NOMO-1 treated with dmso at 0.1 percent for 144 hours (cell line): ENCODE data around the gene ABHD6.
"Not testable (repeated sequence)": the region's sequence is repeated elsewhere in the genome, so short reads cannot be mapped to it uniquely, and the experiment has no call there.

Experiments used
- DNase-seq: peaks from one replicate; lab custom pipeline; 2025; ENCODE audit not compliant: unreplicated experiment; lab: John Stamatoyannopoulos, UW

The ABHD6 gene

DNA sequence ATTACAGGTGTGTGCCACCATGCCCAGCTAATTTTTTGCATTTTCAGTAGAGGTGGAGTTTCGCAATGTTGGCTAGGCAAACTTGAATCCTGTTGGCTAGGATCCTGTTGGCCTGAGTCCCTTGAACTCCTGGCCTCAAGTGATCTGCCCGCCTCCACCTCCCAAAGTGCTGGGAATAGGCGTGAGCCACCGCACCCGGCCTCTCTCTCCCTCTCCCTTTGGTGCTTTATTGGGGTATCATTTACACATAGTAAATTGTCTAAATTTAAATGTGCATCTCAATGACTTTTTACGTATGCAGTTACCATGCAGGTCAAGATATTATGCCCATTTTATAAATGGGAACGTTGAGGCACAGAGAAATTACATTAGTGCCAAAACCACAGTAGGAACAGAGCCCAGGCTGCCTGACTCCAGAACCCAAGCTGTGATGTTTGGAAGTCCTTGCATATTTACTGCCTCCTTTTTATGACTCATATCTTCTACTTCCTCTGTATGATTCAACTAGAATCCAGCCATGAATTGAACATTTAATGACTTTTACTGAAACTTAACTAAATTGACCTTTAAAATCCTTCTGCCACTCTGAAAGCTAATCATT lies 34.4 kb downstream of the ABHD6 start:
- peak; percentile 58 for DNase-seq

DNA sequence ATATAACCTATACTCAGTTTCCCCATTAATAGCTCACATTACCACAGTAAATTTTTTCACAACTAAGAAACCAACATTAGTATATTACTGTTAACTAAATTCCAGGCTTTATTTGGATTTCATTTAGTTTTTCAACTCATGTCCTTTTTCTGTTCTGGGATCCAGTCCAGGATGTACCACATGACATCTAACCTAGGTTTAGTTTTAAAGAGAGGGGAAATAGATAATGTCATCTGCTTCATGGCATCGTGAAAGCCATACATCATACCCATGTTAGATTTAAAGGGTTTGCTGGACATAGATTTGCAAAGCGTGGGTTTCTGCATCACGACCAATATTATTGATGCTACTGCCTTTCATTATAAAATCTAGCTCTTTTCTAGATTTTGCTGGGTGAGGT lies 35.3 kb downstream of the ABHD6 start:
- no peak for DNase-seq

DNA sequence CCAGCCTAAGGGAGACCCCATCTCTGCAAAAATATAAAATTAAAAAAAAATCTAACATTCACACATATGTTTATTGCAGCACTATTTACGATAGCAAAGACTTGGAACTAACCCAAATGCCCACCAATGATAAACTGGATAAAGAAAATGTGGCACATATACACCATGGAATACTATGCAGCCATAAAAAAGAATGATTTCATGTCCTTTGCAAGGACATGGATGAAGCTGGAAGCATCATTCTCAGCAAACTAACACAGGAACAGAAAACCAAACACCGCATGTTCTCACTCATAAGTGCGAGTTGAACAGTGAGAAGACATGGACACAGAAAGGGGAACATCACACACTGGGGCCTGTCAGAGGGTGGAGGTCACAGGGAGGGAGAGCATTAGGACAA lies 35.8 kb downstream of the ABHD6 start:
- DNase-seq: not testable (repeated sequence)

DNA sequence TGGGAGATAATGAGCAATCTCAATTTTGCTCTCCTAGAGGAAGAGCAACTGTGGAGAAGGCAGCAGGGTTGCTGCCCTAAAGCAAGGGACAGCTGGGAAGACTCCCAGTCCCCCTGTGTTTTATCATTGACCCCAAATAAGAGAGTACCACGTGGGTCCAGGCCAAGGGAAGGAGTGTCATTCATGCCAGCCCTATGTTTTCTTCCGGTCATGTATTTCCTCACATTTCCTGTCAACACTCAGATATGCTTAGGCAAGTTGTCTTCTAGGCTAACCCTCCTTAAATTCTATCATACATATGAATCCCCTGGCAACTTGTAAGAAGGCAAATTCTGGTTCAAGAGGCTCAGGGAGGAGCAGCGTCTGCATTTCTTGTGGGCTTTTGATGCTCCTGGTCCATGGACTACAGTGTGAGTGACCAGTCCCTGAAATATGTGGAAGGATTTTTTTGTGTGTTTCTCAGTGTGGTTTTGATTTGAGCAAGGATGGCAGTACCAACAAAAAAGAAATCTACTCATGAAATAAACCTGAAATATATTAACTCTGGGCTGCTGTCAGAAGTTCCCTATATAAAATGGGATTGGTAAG lies 36.5 kb downstream of the ABHD6 start:
- no peak for DNase-seq

DNA sequence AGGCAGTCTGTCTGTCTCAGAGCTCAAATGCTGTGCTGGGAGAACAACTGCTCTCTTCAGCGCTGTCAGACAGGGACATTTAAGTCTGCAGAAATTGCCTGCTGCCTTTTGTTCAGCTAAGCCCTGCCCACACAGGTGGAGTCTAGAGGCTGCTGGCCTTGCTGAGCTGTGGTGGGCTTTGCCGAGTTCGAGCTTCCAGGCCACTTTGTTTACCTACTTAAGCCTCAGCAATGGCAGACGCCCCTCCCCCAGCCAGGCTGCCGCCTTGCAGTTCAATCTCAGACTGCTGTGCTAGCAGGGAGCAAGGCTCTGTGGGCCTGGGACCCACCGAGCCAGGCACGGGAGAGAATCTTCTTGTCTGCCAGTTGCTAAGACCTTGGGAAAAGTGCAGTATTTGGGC lies 43.5 kb downstream of the ABHD6 start:
- no peak for DNase-seq

DNA sequence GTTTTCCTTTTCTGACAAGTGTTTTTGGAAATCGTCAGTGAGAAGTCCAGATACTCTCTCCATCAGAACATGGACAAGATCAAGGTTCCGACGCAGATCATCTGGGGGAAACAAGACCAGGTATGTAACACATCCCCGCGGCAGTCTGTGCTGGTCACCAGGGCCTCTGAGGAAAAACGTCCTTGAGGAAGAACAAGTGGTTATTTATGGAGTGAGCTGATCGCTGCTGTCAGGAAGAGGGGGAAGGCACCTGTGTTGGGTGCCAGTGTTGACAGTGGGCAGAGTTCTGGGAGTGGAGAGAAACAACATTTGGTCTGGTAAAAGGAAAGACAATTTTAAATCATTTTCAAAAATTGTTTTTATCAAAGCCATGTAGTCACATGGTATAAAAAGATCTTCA lies 47.7 kb downstream of the ABHD6 start:
- no peak for DNase-seq

DNA sequence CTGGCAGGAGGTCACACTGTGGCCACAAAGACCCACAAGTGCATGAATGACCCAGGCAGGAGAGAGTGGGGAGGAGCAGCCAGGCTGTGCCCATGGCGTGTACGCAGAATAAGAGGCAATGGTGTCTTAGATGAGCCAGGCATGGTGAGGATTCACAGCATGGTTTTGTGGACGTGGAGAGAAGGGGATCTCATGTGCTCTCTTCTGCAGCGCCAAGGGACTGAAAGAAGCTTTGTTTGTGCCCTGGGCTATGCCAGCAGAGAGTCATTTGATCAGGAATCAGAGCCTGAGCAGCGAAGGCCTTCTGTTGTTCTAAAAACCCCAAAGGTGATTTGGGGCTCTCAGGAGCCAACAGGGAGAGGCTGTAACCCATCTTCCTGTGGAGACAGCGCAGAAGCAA lies 49.8 kb downstream of the ABHD6 start:
- DNase-seq: no peak

DNA sequence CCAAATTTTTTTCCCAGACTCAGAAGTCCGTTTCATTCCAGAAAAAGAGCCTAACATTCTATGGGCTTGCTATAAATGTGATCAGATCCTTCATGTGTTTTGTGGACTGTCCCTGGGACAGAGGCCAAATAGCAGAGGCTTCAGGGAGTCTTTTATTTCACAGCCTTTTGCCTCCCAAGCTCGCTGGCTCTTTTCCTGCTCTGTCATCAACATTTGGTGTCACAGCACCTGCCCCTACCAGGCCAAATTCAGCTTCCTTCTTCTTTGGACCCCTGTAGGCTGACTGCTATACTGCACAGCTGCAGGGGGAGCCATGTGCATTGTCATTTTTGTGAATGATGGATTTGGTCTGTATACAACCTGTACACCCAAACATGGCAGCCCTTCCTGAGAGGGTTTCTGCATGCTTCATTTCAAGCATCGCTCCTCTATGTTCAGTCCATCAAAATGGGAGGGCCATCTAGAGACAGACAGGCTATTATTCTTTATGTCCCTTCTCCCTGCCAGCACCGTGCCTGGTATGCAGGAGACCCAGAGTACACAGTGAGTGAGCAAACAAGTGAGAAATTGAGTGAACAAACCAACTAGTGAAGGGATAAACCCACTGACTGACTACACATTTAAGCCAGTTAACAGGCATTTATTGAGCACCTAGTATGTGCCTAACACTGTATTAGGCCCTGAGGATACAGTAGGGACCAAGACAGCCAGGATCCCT lies 50.6 kb downstream of the ABHD6 start:
- DNase-seq: no peak

DNA sequence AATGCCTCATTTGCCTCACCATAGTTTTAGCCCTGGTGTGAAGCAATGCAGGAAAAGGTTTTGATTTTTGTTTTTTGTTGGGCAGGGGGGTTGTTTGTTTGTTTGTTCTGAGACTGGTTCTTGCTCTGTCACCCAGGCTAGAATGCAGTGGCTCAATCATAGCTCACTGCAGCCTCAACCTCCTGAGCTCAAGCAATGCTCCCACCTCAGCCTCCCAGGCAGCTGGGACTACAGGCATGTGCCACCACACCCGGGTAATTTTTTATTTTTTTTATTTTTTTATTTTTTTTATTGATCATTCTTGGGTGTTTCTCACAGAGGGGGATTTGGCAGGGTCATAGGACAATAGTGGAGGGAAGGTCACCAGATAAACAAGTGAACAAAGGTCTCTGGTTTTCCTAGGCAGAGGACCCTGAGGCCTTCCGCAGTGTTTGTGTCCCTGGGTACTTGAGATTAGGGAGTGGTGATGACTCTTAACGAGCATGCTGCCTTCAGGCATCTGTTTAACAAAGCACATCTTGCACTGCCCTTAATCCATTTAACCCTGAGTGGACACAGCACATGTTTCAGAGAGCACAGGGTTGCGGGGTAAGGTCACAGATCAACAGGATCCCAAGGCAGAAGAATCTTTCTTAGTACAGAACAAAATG lies 51.5 kb downstream of the ABHD6 start:
- not testable (repeated sequence) for DNase-seq

DNA sequence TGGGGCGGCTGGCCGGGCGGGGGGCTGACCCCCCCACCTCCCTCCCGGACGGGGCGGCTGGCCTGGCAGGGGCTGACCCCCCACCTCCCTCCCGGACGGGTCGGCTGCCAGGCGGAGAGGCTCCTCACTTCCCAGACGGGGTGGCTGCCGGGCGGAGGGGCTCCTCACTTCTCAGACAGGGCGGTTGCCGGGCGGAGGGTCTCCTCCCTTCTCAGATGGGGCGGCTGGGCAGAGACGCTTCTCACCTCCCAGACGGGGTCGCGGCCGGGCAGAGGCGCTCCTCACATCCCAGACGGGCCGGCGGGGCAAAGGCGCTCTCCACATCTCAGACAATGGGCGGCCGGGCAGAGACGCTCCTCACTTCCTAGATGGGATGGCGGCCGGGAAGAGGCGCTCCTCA lies 52.9 kb downstream of the ABHD6 start:
- DNase-seq: not testable (repeated sequence)

DNA sequence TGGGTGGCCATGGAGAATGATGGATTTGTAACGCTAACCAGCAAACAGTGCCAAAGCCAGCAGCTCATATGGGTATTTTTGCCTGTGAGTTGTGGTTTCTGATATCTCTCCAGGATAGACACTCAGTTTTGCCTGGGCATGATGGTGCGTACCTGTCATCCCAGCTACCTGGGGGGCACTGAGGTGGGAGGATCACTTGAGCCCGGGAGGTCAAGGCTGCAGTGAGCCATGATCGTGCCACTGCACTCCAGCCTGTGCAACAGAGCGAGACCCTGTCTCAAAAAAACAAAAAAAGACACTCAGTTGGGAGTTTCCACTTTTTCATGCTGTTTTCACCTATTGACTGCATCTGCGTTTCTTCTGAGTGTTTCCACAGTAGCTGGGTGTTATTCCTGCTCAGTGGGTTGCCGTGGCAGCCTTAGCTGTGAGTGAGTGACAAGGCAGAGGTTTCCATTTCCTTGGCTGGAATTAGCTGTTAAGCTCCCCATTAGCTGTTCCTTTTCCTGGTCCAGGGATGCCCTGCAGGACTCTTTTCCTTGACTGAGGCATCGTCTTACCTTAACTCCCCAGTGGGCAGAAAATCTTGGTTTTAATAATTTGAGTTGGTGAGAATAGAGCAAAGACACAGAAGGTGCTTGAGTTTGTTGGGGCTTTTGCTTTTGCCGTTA lies 54.2 kb downstream of the ABHD6 start:
- no peak for DNase-seq

DNA sequence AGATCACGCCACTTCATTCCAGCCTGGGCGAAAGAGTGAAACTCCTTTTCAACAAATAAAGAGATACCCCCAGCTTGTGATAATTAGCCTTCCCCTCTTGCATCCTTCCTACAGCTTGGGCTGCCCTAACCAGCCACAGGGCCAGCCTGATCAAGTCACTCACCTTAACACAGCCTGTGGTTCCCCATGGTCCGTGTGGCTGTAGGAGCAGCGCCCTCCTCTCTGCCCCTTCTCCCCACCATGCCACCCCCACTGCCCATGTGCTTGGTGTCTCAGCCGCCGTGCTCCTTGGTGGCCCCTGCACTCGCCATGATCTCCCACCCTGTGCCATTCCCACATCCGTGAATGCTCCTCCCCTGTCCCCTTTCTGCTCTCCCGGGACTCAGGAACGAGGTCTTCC lies 55.3 kb downstream of the ABHD6 start:
- no peak for DNase-seq

DNA sequence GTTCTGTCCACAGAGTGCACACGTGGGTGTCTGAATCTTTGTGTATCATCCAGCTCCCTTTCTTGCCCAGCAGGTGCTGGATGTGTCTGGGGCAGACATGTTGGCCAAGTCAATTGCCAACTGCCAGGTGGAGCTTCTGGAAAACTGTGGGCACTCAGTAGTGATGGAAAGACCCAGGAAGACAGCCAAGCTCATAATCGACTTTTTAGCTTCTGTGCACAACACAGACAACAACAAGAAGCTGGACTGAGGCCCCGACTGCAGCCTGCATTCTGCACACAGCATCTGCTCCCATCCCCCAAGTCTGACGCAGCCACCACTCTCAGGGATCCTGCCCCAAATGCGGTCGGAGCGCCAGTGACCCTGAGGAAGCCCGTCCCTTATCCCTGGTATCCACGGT lies 55.9 kb downstream of the ABHD6 start:
- DNase-seq: no peak

DNA sequence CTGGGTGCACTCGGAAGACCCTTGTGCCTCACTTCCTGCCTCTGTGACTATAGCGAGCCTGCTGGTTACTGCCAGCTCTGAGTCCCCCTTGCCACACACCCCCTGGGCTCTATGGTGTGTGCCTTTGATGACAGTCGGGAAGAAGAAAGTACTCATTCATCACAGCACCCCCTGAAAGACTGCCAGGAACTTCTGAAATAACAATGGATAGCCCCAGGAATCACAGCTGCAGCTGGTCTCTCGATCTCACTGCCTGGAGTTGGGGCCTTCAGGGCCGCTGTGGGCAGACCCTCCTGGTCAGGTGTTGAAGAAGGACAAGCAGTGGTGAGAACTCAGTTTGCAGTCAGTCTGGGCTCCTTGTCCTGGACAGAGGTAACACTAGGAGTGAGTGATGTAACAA lies 58.7 kb downstream of the ABHD6 start:
- DNase-seq: no peak

DNA sequence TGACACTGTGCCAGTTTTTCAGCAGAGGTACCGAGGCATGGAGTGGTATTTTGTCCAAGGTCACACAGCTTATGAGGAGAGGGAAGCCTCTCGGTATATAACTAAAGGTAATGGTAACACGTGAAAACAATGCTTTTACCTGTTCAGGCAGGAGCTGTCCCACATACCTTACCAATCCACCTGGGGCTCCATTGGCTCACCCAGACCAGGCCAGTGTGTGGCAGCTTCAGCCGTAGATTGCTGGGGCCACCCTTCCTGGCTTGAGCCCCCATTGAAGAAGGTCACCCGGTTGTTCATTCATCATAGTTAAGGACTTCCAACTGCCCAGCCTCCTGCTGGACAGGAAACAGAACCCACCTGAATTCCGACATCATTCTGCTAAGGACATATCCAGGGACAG lies 59.3 kb downstream of the ABHD6 start:
- DNase-seq: no peak

DNA sequence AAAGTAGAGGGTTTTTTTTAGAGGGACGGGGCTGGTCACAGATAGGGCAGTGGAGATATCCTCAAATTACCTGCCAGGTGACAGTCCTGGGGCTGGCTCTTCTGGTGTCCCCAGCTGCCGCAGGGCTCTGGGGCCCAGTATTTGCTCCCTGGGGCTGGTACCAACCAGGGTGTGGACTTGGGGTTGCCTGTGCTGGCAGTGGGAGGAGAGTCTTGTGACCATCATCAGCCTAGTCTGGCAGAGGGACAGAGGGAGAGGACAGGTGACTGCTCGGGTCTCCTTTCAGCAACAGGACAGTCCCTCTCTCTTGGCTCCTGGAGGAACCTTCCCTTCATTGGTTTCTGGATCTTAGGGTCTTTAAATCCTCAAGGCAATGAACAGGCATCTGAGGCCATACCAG lies 60.6 kb downstream of the ABHD6 start:
- no peak for DNase-seq

DNA sequence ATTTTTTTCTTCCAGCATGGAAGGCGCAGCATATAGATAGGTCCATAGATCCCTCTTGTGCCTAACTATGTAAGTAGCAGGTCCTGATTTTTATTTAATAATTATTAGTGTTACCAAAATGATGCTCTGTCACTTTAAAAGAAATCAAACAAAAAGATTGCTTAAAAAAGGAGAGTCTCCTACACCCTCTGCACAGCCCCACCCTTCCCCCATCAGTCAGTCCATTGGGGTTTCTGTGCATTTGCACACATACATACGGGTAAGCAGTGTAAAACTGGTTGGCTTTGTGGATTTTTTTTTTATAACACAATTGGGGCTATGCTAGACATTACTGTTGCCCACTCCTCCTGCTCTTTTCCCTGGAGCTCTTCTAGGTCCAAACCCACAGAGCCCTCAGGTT lies 61.5 kb downstream of the ABHD6 start:
- DNase-seq: no peak

DNA sequence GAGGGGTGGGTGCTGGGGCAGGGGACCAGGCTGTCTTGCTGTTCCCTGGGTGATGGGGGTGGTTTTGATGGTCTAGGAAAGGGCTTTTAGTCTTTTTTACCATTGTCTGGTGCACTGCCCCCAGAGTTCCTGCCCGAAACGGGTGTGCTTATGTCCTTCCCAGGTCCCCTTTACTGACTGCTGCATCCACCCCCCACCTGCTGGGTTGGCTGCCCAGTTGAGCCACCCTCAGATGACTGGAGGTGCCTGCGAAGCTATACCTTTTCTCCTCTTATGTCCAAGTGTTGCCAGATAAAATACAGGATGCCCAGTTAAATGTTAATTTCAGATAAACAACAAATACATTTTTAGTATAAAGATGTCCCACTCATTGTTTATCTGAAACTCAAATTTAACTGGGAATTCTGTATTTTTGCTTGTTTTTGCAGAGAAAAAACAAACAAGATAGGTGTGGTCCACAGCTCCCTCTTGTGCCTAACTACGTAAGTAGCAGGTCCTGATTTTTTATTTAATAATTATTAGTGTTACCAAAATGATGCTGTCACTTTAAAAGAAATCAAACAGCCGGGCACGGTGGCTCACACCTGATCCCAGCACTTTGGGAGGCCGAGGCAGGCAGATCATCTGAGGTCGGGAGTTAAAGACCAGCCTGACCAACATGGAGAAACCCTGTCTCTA lies 62.4 kb downstream of the ABHD6 start:
- no peak for DNase-seq

DNA sequence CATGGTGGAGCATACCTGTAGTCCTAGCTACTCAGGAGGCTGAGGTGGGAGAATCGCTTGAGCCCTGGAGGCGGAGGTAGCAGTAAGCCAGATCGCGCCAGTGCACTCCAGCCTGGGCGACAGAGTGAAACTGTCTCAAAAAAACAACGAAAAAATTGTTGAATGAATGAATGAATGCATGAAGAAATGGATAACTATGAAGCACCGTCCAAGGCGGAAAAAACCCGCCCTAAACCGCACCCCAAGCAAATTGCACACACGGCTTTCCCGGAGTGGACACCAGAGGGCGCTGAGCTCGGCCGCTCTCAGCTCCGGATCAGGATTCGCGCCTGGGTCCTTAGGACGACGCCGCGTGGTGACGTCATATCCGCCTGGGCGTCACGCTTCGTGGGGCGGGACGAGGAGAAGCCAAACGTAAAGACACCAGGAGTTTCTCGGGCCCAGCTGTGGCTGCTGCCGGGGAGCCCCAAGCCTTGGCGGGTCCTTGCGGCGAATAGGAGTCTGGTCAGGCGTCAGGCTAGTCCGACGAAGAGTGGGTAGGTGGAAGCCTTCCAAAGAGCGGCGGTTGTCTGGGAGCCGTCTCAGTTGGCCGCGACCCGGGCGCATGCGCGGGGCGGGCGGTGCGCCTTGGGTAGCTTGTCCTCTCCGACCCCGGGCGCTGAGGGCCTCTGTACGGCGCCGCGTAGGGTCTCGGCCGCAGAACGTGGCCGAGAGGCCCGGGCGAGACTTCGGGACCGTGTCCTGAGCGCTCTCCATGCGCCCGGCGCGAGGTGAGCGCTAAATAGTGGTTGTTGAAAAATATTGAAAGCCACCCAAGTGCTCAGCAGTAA lies 68.5 kb downstream of the ABHD6 start, which contains the start of the genes HTD2 and RPP14:
TSS of gene HTD2 (plus strand) at position 639 of the 830 bp plus-strand sequence. CDS start 11,094 bp downstream, outside the sequence.
TSS of gene RPP14 (plus strand) at position 364 of the 830 bp plus-strand sequence. CDS start 4,085 bp downstream, outside the sequence.
- peak; percentile 95 for DNase-seq
